Tibial nerve (tissue), 3 donors: Measurements from ENCODE around the gene CEP164.

ENCODE experiments used
- POLR2A ChIP-seq, 2 donors: fragments of 450-650 bp; IDR thresholded peaks; one replicate each; pipeline ENCODE4 v1.6.1; 2017; ENCODE audit warnings: antibody characterized with exemption in 2 of 2, mild to moderate bottlenecking in 2 of 2, moderate library complexity in 2 of 2
- TF ChIP-seq, protein P1 (sequence below), 5 experiments: fragments of 200-600 bp in 3 of 5; fragments of 450-650 bp in 2 of 5; sonication (generic) in 3 of 5; IDR thresholded peaks; one replicate each; pipeline ENCODE4 v1.5.1; 2016 to 2019; ENCODE audit warnings: antibody characterized with exemption in 5 of 5, mild to moderate bottlenecking in 3 of 5, moderate library complexity in 2 of 5

DNA sequence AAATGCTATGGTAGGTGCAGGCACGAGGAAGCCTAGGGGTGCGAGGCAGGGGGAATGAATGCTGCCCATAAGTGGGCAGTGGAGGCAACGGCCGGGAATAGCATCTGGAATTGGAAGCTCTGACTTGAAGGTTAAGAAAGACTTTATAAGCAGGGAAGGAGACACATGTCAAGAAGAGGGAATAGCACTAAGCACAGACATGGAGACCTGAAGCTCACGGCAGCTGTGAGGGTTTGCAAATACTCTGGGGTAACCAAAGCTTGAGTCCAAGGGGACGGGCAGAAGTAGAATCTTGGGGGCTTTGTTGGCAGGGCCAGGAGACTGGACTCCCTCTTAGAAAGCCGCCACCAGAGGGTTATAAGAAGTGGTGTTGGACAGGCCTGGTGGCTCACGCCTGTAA is 112.6 kb downstream of the CEP164 start:
- TF ChIP-seq, protein P1, sequence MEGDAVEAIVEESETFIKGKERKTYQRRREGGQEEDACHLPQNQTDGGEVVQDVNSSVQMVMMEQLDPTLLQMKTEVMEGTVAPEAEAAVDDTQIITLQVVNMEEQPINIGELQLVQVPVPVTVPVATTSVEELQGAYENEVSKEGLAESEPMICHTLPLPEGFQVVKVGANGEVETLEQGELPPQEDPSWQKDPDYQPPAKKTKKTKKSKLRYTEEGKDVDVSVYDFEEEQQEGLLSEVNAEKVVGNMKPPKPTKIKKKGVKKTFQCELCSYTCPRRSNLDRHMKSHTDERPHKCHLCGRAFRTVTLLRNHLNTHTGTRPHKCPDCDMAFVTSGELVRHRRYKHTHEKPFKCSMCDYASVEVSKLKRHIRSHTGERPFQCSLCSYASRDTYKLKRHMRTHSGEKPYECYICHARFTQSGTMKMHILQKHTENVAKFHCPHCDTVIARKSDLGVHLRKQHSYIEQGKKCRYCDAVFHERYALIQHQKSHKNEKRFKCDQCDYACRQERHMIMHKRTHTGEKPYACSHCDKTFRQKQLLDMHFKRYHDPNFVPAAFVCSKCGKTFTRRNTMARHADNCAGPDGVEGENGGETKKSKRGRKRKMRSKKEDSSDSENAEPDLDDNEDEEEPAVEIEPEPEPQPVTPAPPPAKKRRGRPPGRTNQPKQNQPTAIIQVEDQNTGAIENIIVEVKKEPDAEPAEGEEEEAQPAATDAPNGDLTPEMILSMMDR (IDR thresholded peaks at IDR 0.05) = no peak
- TF ChIP-seq POLR2A (IDR thresholded peaks at IDR 0.05) = no peak
